HG02571 (cell line): ENCODE data around the gene DNAH6.
"Not testable (repeated sequence)": the region's sequence is repeated elsewhere in the genome, so short reads cannot be mapped to it uniquely, and the experiment has no call there.

ENCODE experiments used
- ATAC-seq: cut with Tn5 transposase; IDR thresholded peaks from one replicate; pipeline ENCODE4 v1.9.1; 2021; ENCODE audit warnings: mild to moderate bottlenecking, moderate library complexity; ENCODE audit not compliant: unreplicated experiment

The DNAH6 gene

GRCh38 chr2:84858937-84859336, 342.6 kb downstream of the DNAH6 start:
- ATAC-seq, result no peak

DNA sequence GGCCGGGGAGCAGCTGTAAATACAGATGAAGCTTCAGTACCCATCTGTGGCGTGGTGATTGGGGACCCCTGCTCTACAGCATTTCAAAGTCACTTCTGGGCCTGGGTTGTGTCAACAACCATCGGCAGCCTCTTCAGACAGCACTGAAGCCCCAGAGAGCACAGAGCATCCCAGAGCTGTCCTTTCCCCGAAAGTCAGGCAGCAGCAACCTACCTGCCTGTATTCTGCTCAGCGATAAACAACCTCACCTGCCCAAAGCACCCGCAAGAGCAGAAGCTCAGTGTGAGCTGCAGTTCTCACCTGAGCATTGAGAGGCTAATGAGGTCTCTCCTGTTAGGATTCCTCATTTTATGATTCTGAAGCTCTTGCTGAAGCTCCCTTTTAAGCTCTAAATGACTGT, 345.2 kb downstream of the DNAH6 start:
- no peak for ATAC-seq

- ATAC-seq, result no peak
These were observed 345.7 kb downstream of the DNAH6 start for GRCh38 chr2:84862006-84862405.

GRCh38 chr2:84865181-84865783, 349.0 kb downstream of the DNAH6 start:
- ATAC-seq, result no peak

DNA sequence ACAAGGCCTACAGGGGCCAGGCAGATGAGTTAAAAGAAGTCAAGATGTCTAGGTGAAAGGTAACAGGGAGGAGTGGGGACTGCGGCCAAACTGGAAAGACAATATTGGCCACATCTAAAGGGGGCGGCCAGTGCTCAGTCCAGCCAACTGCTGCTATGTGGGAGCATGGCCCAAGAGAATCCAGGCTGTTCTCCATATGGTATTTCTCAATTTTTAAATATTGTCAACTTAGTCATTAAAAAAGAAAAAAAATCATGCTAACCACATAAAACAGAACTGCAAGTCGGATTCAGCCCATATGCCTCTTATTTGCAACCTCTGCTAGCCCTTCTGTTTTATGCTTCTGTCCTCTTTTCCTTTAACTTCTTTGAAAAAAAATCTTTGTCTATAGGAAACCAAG, 349.8 kb downstream of the DNAH6 start:
- no peak for ATAC-seq

GRCh38 chr2:84868327-84868726, 352.0 kb downstream of the DNAH6 start:
- not testable (repeated sequence) for ATAC-seq
